Fibroblast of skin of back (primary cell): Measurements from ENCODE around the gene TMEM186. TPM values are rescaled to one million over a fixed set of nuclear protein-coding genes. Genes with fewer than 3 reads are reported as not detected.
A peak's percentile ranks its signal among the peaks of the same experiment; 100 is the strongest.
"Not testable (repeated sequence)": the region's sequence is repeated elsewhere in the genome, so short reads cannot be mapped to it uniquely, and the experiment has no call there.

ENCODE experiments used
- DNase-seq: peaks from one replicate; pipeline ENCODE4 v3.0.0-alpha.2; 2013
- polyA plus RNA-seq, 2 experiments: library from polyadenylated mRNA; unstranded; fragments of 120-200 nt; gene quantifications; one replicate each; pipeline ENCODE4 v1.2.1, GENCODE V29; 2013; ENCODE audit not compliant: insufficient read length in 2 of 2

Gene TMEM186
- polyA plus RNA-seq (2013, experiment 1 of 2; ENCODE audit: insufficient read length): 7.9 TPM
- 6.7 TPM for polyA plus RNA-seq (2013, experiment 2 of 2; ENCODE audit: insufficient read length)

- peak; percentile 97 for DNase-seq
Observed at GRCh38 chr16:8797364-8798173, at the start of gene TMEM186, which contains the start of gene PMM2. Gene TMEM186 (minus strand): TSS chr16:8797639. CDS start chr16:8797614, 25 bp downstream. Gene PMM2 (plus strand): TSS chr16:8797839. CDS start chr16:8797883, 44 bp downstream.

GRCh38 chr16:8847145-8847544, 49.7 kb upstream of the TMEM186 start:
- no peak for DNase-seq

GRCh38 chr16:8846401-8846932, 49.0 kb upstream of the TMEM186 start:
- no peak for DNase-seq

- DNase-seq: no peak
Observed at GRCh38 chr16:8845699-8846298, 48.4 kb upstream of the TMEM186 start.

GRCh38 chr16:8843296-8843695, 45.9 kb upstream of the TMEM186 start:
- not testable (repeated sequence) for DNase-seq

- not testable (repeated sequence) for DNase-seq
Observed at GRCh38 chr16:8842016-8842415, 44.6 kb upstream of the TMEM186 start.

GRCh38 chr16:8837594-8837993, 40.2 kb upstream of the TMEM186 start:
- not testable (repeated sequence) for DNase-seq

GRCh38 chr16:8836797-8837196, 39.4 kb upstream of the TMEM186 start:
- not testable (repeated sequence) for DNase-seq

- no peak for DNase-seq
Observed at GRCh38 chr16:8832717-8833105, 35.3 kb upstream of the TMEM186 start.

- DNase-seq: no peak
Observed at GRCh38 chr16:8831871-8832716, 34.7 kb upstream of the TMEM186 start.

- DNase-seq: no peak
Observed at GRCh38 chr16:8831450-8831849, 34.0 kb upstream of the TMEM186 start.

GRCh38 chr16:8828541-8829165, 31.2 kb upstream of the TMEM186 start:
- DNase-seq: peak; percentile 28

GRCh38 chr16:8826278-8826879, 28.9 kb upstream of the TMEM186 start:
- no peak for DNase-seq

GRCh38 chr16:8822403-8822802, 25.0 kb upstream of the TMEM186 start:
- no peak for DNase-seq

GRCh38 chr16:8819411-8820034, 22.1 kb upstream of the TMEM186 start:
- no peak for DNase-seq

GRCh38 chr16:8818504-8819270, 21.2 kb upstream of the TMEM186 start:
- DNase-seq: no peak

GRCh38 chr16:8816967-8817655, 19.7 kb upstream of the TMEM186 start:
- DNase-seq: peak; percentile 26

- DNase-seq: no peak
Observed at GRCh38 chr16:8814095-8814806, 16.8 kb upstream of the TMEM186 start.
